ENCODE results near the gene PROX2. TPM values are rescaled to one million over a fixed set of nuclear protein-coding genes. Genes with fewer than 3 reads are reported as not detected.
A peak's percentile ranks its signal among the peaks of the same experiment; 100 is the strongest.

Gene PROX2
- total RNA-seq, 1 donor from 2014 or later, result not detected

DNA sequence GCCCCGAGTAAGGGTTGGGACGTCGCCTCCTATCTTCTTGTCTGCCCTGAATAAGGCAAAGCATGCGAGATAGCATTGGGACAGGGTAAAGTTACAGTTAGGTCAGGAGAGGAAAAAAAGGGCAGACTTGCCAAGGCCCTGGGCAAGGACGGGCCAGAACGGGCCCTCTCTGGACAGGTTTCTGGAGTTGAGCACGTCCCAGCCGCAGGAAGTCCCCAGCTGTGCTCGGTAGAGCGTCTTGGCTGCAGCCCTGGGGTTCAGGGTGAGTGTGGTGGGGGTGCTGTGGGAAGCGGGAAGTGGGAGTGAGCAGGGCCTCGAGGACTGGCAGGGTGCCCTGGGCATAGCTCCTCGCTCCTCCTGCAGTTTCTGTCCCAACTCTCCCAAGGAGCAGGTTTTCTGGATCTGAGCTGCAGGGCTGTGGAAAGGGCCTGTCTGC lies 41.7 kb upstream of the PROX2 start:
- H3K36me3 ChIP-seq (ENCODE audit: control insufficient read depth in 3 of 3, insufficient read depth in 3 of 3, low read length in 3 of 3), result peaks cover 5 to 10% (median 8%) of the 10 kb centered on the region in 3 donors
- H3K9me3 ChIP-seq (ENCODE audit: control insufficient read depth in 3 of 3, low read length in 3 of 3), result no peaks in the 10 kb centered on the region
- H3K4me3 ChIP-seq (ENCODE audit: low read length in 3 of 3), result peak overlapping the region; percentile 9 to 49 (median 33)
- H3K9ac ChIP-seq (ENCODE audit: low read depth in 1 of 3, low read length in 3 of 3), result peak overlapping the region; percentile 28 to 74 (median 60)
- peak overlapping the region; percentile 87 for H3K27ac ChIP-seq (ENCODE audit: low read depth, low read length)
- peaks cover 46 to 54% (median 47%) of the 10 kb centered on the region in 3 donors for H3K4me1 ChIP-seq (ENCODE audit: control insufficient read depth in 3 of 3, insufficient read depth in 3 of 3, low read length in 3 of 3)
- no peaks in the 10 kb centered on the region for H3K27me3 ChIP-seq (ENCODE audit: control insufficient read depth in 3 of 3, insufficient read depth in 3 of 3, low read length in 3 of 3)

- H3K4me1 ChIP-seq (ENCODE audit: control insufficient read depth in 3 of 3, insufficient read depth in 3 of 3, low read length in 3 of 3), result peaks cover 41 to 49% (median 42%) of the 10 kb centered on the region in 3 donors
Observed at GRCh38 chr14:74917178-74917543, 41.2 kb upstream of the PROX2 start.

DNA sequence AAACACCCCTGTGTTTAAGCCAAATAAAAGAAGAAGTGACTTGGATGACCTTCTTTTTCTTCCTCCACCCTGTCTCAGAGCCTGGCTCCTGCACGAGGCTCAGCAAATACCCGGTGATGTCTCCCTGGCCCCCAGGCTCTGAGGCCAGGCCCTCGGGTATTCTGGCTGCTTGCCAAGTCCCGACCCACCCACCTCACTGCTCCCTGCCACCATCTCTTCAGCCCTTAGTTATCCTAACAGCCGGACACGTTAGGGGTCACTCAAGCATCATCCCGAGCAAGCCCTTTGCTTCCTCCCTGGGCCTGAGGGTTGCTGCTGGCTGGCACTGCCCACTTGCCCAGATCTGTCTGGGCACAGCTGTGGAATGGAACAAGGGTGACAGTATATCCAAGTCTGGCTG lies 39.9 kb upstream of the PROX2 start:
- Histone ChIP-seq H3K4me1 (ENCODE audit: control insufficient read depth in 3 of 3, insufficient read depth in 3 of 3, low read length in 3 of 3) (peaks cover 38 to 47% (median 39%) of the 10 kb centered on the region in 3 donors), H3K9ac (ENCODE audit: low read depth in 1 of 3, low read length in 3 of 3) (peak overlapping the region in 1 of 3 donors; percentile 74)

More at GRCh38 chr14:74917178-74917543, 41.2 kb upstream of the PROX2 start:
- H3K9me3 ChIP-seq (ENCODE audit: control insufficient read depth in 3 of 3, low read length in 3 of 3), result no peaks in the 10 kb centered on the region
- peaks cover 5 to 10% (median 8%) of the 10 kb centered on the region in 3 donors for H3K36me3 ChIP-seq (ENCODE audit: control insufficient read depth in 3 of 3, insufficient read depth in 3 of 3, low read length in 3 of 3)
- H3K9ac ChIP-seq (ENCODE audit: low read depth in 1 of 3, low read length in 3 of 3), result peak overlapping the region; percentile 28 to 74 (median 60)
- H3K4me3 ChIP-seq (ENCODE audit: low read length in 3 of 3), result peak overlapping the region in 2 of 3 donors; percentile 29 to 33
- H3K27me3 ChIP-seq (ENCODE audit: control insufficient read depth in 3 of 3, insufficient read depth in 3 of 3, low read length in 3 of 3), result no peaks in the 10 kb centered on the region
- H3K27ac ChIP-seq (ENCODE audit: low read depth, low read length), result peak overlapping the region; percentile 87

GRCh38 chr14:74915426-74915825 lies 39.5 kb upstream of the PROX2 start:
- H3K36me3 ChIP-seq (ENCODE audit: control insufficient read depth in 3 of 3, insufficient read depth in 3 of 3, low read length in 3 of 3), result peaks cover 5 to 8% (median 7%) of the 10 kb centered on the region in 3 donors
- H3K27me3 ChIP-seq (ENCODE audit: control insufficient read depth in 3 of 3, insufficient read depth in 3 of 3, low read length in 3 of 3), result no peaks in the 10 kb centered on the region
- H3K9ac ChIP-seq (ENCODE audit: low read depth in 1 of 3, low read length in 3 of 3), result no peak overlapping the region
- peak overlapping the region; percentile 87 for H3K27ac ChIP-seq (ENCODE audit: low read depth, low read length)
- peaks cover 38 to 47% (median 39%) of the 10 kb centered on the region in 3 donors for H3K4me1 ChIP-seq (ENCODE audit: control insufficient read depth in 3 of 3, insufficient read depth in 3 of 3, low read length in 3 of 3)
- H3K9me3 ChIP-seq (ENCODE audit: control insufficient read depth in 3 of 3, low read length in 3 of 3), result no peaks in the 10 kb centered on the region
- no peak overlapping the region for H3K4me3 ChIP-seq (ENCODE audit: low read length in 3 of 3)

More for the DNA sequence above, 39.9 kb upstream of the PROX2 start:
- Histone ChIP-seq H3K36me3 (ENCODE audit: control insufficient read depth in 3 of 3, insufficient read depth in 3 of 3, low read length in 3 of 3) (peaks cover 5 to 10% (median 8%) of the 10 kb centered on the region in 3 donors), H3K27ac (ENCODE audit: low read depth, low read length) (peak overlapping the region; percentile 87), H3K9me3 (ENCODE audit: control insufficient read depth in 3 of 3, low read length in 3 of 3) (no peaks in the 10 kb centered on the region), H3K27me3 (ENCODE audit: control insufficient read depth in 3 of 3, insufficient read depth in 3 of 3, low read length in 3 of 3) (no peaks in the 10 kb centered on the region), H3K4me3 (ENCODE audit: low read length in 3 of 3) (no peak overlapping the region)

DNA sequence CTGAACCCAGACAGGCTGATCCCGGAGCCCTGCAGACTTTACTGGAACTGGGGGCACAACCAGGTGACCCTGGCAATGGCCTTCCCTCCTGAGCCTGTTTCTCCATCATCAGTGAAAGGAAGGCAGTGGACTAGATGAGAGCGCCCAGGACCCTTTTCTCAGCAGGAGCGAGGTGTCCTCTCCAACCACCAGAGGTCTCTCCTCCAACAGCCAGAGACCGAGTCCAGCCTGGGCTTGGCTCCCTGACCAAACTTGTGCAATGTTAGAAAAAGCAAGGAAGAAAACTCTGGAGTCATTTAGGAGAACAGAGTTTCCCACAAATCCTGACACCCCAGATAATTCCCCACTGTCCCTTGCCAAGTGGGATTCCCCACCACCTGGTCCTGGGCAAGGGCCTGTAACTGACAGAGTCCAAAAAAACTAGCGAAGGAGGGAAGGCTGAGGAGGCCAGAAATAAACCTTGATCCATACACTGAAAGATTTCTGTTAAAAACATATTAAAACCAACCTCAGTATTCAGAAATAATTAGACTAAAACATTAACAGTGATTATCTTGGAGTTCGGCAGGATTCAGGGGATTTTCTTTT lies 38.1 kb upstream of the PROX2 start:
- no peaks in the 10 kb centered on the region for H3K27me3 ChIP-seq (ENCODE audit: control insufficient read depth in 3 of 3, insufficient read depth in 3 of 3, low read length in 3 of 3)
- peaks cover under 1 to 3% (median 1%) of the 10 kb centered on the region in 3 donors for H3K36me3 ChIP-seq (ENCODE audit: control insufficient read depth in 3 of 3, insufficient read depth in 3 of 3, low read length in 3 of 3)
- H3K27ac ChIP-seq (ENCODE audit: low read depth, low read length), result peak overlapping the region; percentile 26
- H3K4me1 ChIP-seq (ENCODE audit: control insufficient read depth in 3 of 3, insufficient read depth in 3 of 3, low read length in 3 of 3), result peaks cover 38 to 47% (median 43%) of the 10 kb centered on the region in 3 donors
- H3K4me3 ChIP-seq (ENCODE audit: low read length in 3 of 3), result no peak overlapping the region
- no peaks in the 10 kb centered on the region for H3K9me3 ChIP-seq (ENCODE audit: control insufficient read depth in 3 of 3, low read length in 3 of 3)
- peak overlapping the region in 1 of 3 donors; percentile 23 for H3K9ac ChIP-seq (ENCODE audit: low read depth in 1 of 3, low read length in 3 of 3)

DNA sequence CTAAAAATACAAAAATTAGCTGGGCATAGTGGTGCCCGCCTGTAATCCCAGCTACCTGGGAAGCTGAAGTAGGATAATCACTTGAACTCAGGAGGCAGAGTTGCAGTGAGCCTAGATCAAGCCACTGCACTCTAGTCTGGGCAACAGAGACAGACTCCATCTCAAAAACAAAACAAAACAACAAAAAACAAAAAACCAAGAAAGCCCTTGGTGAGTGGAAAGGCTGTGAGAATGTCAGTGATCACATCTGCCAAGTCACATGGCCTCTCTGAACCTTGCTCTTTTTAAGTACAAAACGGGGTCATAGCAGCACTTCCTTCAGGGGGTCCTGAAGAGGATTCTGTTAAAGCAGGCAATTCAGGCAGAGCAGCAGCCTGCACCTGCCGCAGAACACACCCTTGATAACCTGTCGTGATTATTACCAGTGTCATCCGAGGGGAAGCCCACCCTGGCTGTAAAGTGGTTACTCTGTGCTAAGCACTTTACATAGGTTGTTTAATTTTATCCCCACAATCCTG lies 37.5 kb upstream of the PROX2 start:
- Histone ChIP-seq H3K4me3 (ENCODE audit: low read length in 3 of 3) (no peak overlapping the region), H3K27me3 (ENCODE audit: control insufficient read depth in 3 of 3, insufficient read depth in 3 of 3, low read length in 3 of 3) (no peaks in the 10 kb centered on the region), H3K4me1 (ENCODE audit: control insufficient read depth in 3 of 3, insufficient read depth in 3 of 3, low read length in 3 of 3) (peaks cover 41 to 49% (median 47%) of the 10 kb centered on the region in 3 donors), H3K36me3 (ENCODE audit: control insufficient read depth in 3 of 3, insufficient read depth in 3 of 3, low read length in 3 of 3) (peaks cover 0 to under 1% (median 0%) of the 10 kb centered on the region in 3 donors), H3K9me3 (ENCODE audit: control insufficient read depth in 3 of 3, low read length in 3 of 3) (no peaks in the 10 kb centered on the region), H3K27ac (ENCODE audit: low read depth, low read length) (peak overlapping the region; percentile 26), H3K9ac (ENCODE audit: low read depth in 1 of 3, low read length in 3 of 3) (no peak overlapping the region)

DNA sequence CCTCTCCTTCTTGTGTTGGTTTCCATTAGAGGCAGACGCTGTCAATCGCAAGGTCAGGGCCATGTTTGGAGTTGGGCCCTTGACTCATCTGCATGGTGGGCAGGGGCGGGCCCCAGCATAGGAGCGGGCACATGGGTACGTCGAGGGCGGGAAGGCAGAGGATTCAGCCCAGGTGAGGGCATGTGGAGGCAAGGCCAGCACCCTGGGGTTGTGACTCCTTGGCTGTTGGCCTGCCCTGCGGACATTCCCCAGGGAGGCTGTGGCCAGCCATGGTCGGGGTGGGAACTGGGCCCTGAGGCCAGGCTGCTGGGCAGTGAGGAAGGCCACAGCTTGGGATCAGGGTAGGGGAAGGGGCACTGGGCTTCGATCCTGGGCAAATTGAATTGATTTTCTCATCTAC lies 36.9 kb upstream of the PROX2 start:
- Histone ChIP-seq H3K27me3 (ENCODE audit: control insufficient read depth in 3 of 3, insufficient read depth in 3 of 3, low read length in 3 of 3) (no peaks in the 10 kb centered on the region), H3K4me1 (ENCODE audit: control insufficient read depth in 3 of 3, insufficient read depth in 3 of 3, low read length in 3 of 3) (peaks cover 42 to 49% (median 48%) of the 10 kb centered on the region in 3 donors), H3K9me3 (ENCODE audit: control insufficient read depth in 3 of 3, low read length in 3 of 3) (no peaks in the 10 kb centered on the region), H3K9ac (ENCODE audit: low read depth in 1 of 3, low read length in 3 of 3) (no peak overlapping the region), H3K4me3 (ENCODE audit: low read length in 3 of 3) (no peak overlapping the region), H3K36me3 (ENCODE audit: control insufficient read depth in 3 of 3, insufficient read depth in 3 of 3, low read length in 3 of 3) (no peaks in the 10 kb centered on the region), H3K27ac (ENCODE audit: low read depth, low read length) (no peak overlapping the region)

- no peak overlapping the region for H3K27ac ChIP-seq (ENCODE audit: low read depth, low read length)
- H3K9me3 ChIP-seq (ENCODE audit: control insufficient read depth in 3 of 3, low read length in 3 of 3), result no peaks in the 10 kb centered on the region
- no peak overlapping the region for H3K9ac ChIP-seq (ENCODE audit: low read depth in 1 of 3, low read length in 3 of 3)
- H3K36me3 ChIP-seq (ENCODE audit: control insufficient read depth in 3 of 3, insufficient read depth in 3 of 3, low read length in 3 of 3), result no peaks in the 10 kb centered on the region
- no peak overlapping the region for H3K4me3 ChIP-seq (ENCODE audit: low read length in 3 of 3)
- H3K27me3 ChIP-seq (ENCODE audit: control insufficient read depth in 3 of 3, insufficient read depth in 3 of 3, low read length in 3 of 3), result no peaks in the 10 kb centered on the region
- H3K4me1 ChIP-seq (ENCODE audit: control insufficient read depth in 3 of 3, insufficient read depth in 3 of 3, low read length in 3 of 3), result peaks cover 42 to 49% (median 48%) of the 10 kb centered on the region in 3 donors
Observed at GRCh38 chr14:74912111-74912510, 36.2 kb upstream of the PROX2 start.

GRCh38 chr14:74911704-74912103 lies 35.8 kb upstream of the PROX2 start:
- Histone ChIP-seq H3K27me3 (ENCODE audit: control insufficient read depth in 3 of 3, insufficient read depth in 3 of 3, low read length in 3 of 3) (no peaks in the 10 kb centered on the region), H3K4me3 (ENCODE audit: low read length in 3 of 3) (no peak overlapping the region), H3K4me1 (ENCODE audit: control insufficient read depth in 3 of 3, insufficient read depth in 3 of 3, low read length in 3 of 3) (peaks cover 42 to 49% (median 48%) of the 10 kb centered on the region in 3 donors), H3K27ac (ENCODE audit: low read depth, low read length) (no peak overlapping the region), H3K9me3 (ENCODE audit: control insufficient read depth in 3 of 3, low read length in 3 of 3) (no peaks in the 10 kb centered on the region), H3K36me3 (ENCODE audit: control insufficient read depth in 3 of 3, insufficient read depth in 3 of 3, low read length in 3 of 3) (no peaks in the 10 kb centered on the region), H3K9ac (ENCODE audit: low read depth in 1 of 3, low read length in 3 of 3) (no peak overlapping the region)

GRCh38 chr14:74911221-74911620 lies 35.3 kb upstream of the PROX2 start:
- Histone ChIP-seq H3K4me1 (ENCODE audit: control insufficient read depth in 3 of 3, insufficient read depth in 3 of 3, low read length in 3 of 3) (peaks cover 38 to 48% (median 46%) of the 10 kb centered on the region in 3 donors), H3K27ac (ENCODE audit: low read depth, low read length) (no peak overlapping the region), H3K27me3 (ENCODE audit: control insufficient read depth in 3 of 3, insufficient read depth in 3 of 3, low read length in 3 of 3) (no peaks in the 10 kb centered on the region), H3K9ac (ENCODE audit: low read depth in 1 of 3, low read length in 3 of 3) (no peak overlapping the region), H3K4me3 (ENCODE audit: low read length in 3 of 3) (no peak overlapping the region), H3K36me3 (ENCODE audit: control insufficient read depth in 3 of 3, insufficient read depth in 3 of 3, low read length in 3 of 3) (no peaks in the 10 kb centered on the region), H3K9me3 (ENCODE audit: control insufficient read depth in 3 of 3, low read length in 3 of 3) (no peaks in the 10 kb centered on the region)
